ENCODE data around the gene SLC29A2. TPM values are rescaled to one million over a fixed set of nuclear protein-coding genes. Genes with fewer than 3 reads are reported as not detected.

The SLC29A2 gene
- total and polyA plus RNA-seq, 4 donors = 1.2 to 3.3 (median 1.5) TPM

DNA sequence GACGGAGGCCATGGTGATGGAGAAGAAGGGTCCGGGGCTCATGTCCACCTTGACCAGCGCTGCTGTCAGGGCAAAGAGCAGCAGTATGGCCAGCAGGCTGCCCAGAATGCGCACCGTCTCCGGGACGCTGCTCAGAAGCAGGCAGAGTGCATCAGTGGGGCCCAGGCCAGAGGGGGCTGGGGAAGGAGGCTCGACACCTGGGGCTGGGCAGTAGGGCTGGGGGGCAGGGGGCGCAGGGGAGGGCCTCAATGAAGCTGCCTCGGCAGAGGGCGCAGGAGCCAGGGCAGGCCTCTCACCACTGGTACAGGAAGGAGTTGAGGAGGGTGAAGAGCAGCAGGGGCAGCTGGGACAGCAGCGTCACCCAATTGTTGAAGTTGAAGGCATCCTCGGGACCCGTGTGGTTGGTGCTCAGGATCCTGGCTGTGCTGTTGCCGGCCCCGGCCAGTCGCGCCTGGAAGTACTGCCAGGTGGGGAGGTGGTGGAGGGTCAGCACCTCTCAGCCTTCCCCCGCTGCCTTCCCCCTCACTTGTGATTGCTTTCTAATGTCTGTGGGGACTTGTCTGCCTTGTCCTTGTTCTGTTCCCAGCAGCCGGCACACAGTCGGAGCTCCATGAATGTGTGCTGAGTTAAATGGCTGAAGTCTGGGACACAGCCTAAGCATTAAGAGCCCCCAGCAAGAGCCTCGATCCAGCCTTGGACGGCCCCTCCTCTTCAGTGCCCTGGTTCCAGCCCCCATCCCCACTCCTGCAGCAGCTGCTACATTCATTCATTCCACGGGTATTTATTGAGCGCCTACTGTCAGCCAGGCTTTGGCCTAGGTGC, 2.3 kb downstream of the SLC29A2 start (continued):
- TF ChIP-seq, protein P1, sequence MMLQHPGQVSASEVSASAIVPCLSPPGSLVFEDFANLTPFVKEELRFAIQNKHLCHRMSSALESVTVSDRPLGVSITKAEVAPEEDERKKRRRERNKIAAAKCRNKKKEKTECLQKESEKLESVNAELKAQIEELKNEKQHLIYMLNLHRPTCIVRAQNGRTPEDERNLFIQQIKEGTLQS (IDR thresholded peaks at IDR 0.05) = no peak

DNA sequence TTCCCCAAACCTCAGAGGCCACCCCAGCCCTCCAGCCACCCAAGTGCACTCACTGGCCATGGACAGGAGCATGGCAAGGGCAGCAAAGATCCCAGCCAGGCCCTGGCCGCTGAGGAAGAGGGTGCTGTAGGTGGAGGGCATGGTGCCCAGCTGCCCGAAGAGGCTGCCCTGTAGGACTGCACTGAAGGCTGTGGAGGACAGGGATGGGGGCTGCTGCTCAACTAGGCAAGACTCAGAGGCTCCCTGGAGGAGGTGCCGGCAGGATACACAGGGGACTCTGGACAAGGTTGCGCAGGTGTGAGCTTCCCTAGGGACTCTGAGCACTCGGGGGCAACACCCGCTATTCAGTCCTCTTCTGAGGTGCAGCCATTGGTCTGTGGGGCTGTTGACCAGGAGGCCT, 3.1 kb downstream of the SLC29A2 start:
- H3K4me3 ChIP-seq (ENCODE audit: low read depth in 1 of 3, low read length in 3 of 3) = no peak overlapping the region
- H3K27ac ChIP-seq (ENCODE audit: low read depth in 1 of 2, low read length in 2 of 2) = no peak overlapping the region
- H3K9ac ChIP-seq (ENCODE audit: low read depth in 1 of 2, low read length in 2 of 2) = no peak overlapping the region
- H3K27me3 ChIP-seq (ENCODE audit: control insufficient read depth in 4 of 4, insufficient read depth in 4 of 4, low read length in 3 of 4) = peaks cover 0 to under 1% (median 0%) of the 10 kb centered on the region in 4 donors
- WGBS = 95% methylated on average over 6 of the region's 6 CpGs
- no peaks in the 10 kb centered on the region for H3K9me3 ChIP-seq (ENCODE audit: control insufficient read depth in 4 of 4, low read length in 3 of 4)
- DNase-seq (ENCODE audit: low spot score) = no peak
- H3K36me3 ChIP-seq (ENCODE audit: control insufficient read depth in 4 of 4, insufficient read depth in 3 of 4, low read depth in 1 of 4, low read length in 3 of 4) = peaks cover 0 to under 1% (median under 1%) of the 10 kb centered on the region in 4 donors
- H3K4me1 ChIP-seq (ENCODE audit: control insufficient read depth in 4 of 4, insufficient read depth in 4 of 4, low read length in 3 of 4) = peaks cover 0 to 17% (median 8%) of the 10 kb centered on the region in 4 donors
- TF ChIP-seq, protein P2, sequence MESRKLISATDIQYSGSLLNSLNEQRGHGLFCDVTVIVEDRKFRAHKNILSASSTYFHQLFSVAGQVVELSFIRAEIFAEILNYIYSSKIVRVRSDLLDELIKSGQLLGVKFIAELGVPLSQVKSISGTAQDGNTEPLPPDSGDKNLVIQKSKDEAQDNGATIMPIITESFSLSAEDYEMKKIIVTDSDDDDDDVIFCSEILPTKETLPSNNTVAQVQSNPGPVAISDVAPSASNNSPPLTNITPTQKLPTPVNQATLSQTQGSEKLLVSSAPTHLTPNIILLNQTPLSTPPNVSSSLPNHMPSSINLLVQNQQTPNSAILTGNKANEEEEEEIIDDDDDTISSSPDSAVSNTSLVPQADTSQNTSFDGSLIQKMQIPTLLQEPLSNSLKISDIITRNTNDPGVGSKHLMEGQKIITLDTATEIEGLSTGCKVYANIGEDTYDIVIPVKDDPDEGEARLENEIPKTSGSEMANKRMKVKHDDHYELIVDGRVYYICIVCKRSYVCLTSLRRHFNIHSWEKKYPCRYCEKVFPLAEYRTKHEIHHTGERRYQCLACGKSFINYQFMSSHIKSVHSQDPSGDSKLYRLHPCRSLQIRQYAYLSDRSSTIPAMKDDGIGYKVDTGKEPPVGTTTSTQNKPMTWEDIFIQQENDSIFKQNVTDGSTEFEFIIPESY (IDR thresholded peaks at IDR 0.05) = no peak
- TF ChIP-seq GABPA (IDR thresholded peaks at IDR 0.05 in 1 of 2, conservative IDR thresholded peaks at IDR 0.05 in 1 of 2) = no peak
- TF ChIP-seq HNF4A (conservative IDR thresholded peaks at IDR 0.05) = no peak
- TF ChIP-seq TAF1 (conservative IDR thresholded peaks at IDR 0.05) = no peak
- TF ChIP-seq SP1 (IDR thresholded peaks at IDR 0.05) = no peak
- TF ChIP-seq JUND (IDR thresholded peaks at IDR 0.05) = no peak
- TF ChIP-seq YY1 (IDR thresholded peaks at IDR 0.05) = no peak
- no peak for TF ChIP-seq FOXA2 (IDR thresholded peaks at IDR 0.05)
- TF ChIP-seq, protein P3, sequence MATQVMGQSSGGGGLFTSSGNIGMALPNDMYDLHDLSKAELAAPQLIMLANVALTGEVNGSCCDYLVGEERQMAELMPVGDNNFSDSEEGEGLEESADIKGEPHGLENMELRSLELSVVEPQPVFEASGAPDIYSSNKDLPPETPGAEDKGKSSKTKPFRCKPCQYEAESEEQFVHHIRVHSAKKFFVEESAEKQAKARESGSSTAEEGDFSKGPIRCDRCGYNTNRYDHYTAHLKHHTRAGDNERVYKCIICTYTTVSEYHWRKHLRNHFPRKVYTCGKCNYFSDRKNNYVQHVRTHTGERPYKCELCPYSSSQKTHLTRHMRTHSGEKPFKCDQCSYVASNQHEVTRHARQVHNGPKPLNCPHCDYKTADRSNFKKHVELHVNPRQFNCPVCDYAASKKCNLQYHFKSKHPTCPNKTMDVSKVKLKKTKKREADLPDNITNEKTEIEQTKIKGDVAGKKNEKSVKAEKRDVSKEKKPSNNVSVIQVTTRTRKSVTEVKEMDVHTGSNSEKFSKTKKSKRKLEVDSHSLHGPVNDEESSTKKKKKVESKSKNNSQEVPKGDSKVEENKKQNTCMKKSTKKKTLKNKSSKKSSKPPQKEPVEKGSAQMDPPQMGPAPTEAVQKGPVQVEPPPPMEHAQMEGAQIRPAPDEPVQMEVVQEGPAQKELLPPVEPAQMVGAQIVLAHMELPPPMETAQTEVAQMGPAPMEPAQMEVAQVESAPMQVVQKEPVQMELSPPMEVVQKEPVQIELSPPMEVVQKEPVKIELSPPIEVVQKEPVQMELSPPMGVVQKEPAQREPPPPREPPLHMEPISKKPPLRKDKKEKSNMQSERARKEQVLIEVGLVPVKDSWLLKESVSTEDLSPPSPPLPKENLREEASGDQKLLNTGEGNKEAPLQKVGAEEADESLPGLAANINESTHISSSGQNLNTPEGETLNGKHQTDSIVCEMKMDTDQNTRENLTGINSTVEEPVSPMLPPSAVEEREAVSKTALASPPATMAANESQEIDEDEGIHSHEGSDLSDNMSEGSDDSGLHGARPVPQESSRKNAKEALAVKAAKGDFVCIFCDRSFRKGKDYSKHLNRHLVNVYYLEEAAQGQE (IDR thresholded peaks at IDR 0.05) = no peak
- TF ChIP-seq, protein P1 (IDR thresholded peaks at IDR 0.05) = no peak
- TF ChIP-seq HNF4G (IDR thresholded peaks at IDR 0.05) = no peak
- no peak for TF ChIP-seq FOXA1 (IDR thresholded peaks at IDR 0.05)
- no peak for TF ChIP-seq RXRA (IDR thresholded peaks at IDR 0.05)
- TF ChIP-seq, protein P4, sequence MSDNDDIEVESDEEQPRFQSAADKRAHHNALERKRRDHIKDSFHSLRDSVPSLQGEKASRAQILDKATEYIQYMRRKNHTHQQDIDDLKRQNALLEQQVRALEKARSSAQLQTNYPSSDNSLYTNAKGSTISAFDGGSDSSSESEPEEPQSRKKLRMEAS (IDR thresholded peaks at IDR 0.05) = no peak
- TF ChIP-seq EGR1 (IDR thresholded peaks at IDR 0.05; ENCODE audit: low read depth in 2 of 2) = no peak
- TF ChIP-seq, protein P5, sequence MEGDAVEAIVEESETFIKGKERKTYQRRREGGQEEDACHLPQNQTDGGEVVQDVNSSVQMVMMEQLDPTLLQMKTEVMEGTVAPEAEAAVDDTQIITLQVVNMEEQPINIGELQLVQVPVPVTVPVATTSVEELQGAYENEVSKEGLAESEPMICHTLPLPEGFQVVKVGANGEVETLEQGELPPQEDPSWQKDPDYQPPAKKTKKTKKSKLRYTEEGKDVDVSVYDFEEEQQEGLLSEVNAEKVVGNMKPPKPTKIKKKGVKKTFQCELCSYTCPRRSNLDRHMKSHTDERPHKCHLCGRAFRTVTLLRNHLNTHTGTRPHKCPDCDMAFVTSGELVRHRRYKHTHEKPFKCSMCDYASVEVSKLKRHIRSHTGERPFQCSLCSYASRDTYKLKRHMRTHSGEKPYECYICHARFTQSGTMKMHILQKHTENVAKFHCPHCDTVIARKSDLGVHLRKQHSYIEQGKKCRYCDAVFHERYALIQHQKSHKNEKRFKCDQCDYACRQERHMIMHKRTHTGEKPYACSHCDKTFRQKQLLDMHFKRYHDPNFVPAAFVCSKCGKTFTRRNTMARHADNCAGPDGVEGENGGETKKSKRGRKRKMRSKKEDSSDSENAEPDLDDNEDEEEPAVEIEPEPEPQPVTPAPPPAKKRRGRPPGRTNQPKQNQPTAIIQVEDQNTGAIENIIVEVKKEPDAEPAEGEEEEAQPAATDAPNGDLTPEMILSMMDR (IDR thresholded peaks at IDR 0.05; ENCODE audit: low read depth, low read length, missing input control) = no peak
- no peak for TF ChIP-seq RAD21 (IDR thresholded peaks at IDR 0.05)

Data from liver (tissue), 9 donors.